Activated naive CD4-positive, alpha-beta T cell treated with anti-CD3 and anti-CD28 coated beads, Interleukin-2, amount 50 U/mL, for 16 hours (primary cell): ENCODE measurements around the gene GDPD3.
A peak's percentile ranks its signal among the peaks of the same experiment; 100 is the strongest.

Experiments used
- DNase-seq: peaks from one replicate; pipeline ENCODE4 v3.0.0-alpha.2; 2020

GDPD3 gene

GRCh38 chr16:30075503-30076275, 37.6 kb downstream of the GDPD3 start, which contains the start of gene PPP4C:
Gene PPP4C (plus strand): TSS chr16:30075994. CDS start chr16:30076378, 384 bp downstream.
- DNase-seq = peak; percentile 91

GRCh38 chr16:30070490-30070889, 42.8 kb downstream of the GDPD3 start:
- DNase-seq = no peak

- no peak for DNase-seq
These were observed 43.5 kb downstream of the GDPD3 start for GRCh38 chr16:30069611-30070462.

- DNase-seq = peak; percentile 67
These were observed 44.4 kb downstream of the GDPD3 start for GRCh38 chr16:30068750-30069610.

GRCh38 chr16:30068333-30068732, 45.0 kb downstream of the GDPD3 start:
- no peak for DNase-seq

GRCh38 chr16:30067584-30067916, 45.8 kb downstream of the GDPD3 start:
- no peak for DNase-seq

GRCh38 chr16:30066761-30067583, 46.4 kb downstream of the GDPD3 start:
- no peak for DNase-seq

- peak; percentile 51 for DNase-seq
These were observed 47.2 kb downstream of the GDPD3 start for GRCh38 chr16:30065943-30066760.

- DNase-seq = peak; percentile 96
These were observed 48.0 kb downstream of the GDPD3 start, which contains the start of gene ALDOA for GRCh38 chr16:30065102-30065942. Gene ALDOA (plus strand): TSS chr16:30065760. CDS start chr16:30066898, 1,138 bp downstream.

GRCh38 chr16:30064729-30065101, 48.6 kb downstream of the GDPD3 start:
- no peak for DNase-seq

GRCh38 chr16:30063893-30064728, 49.2 kb downstream of the GDPD3 start:
- peak; percentile 74 for DNase-seq

GRCh38 chr16:30063278-30063892, 50.0 kb downstream of the GDPD3 start:
- DNase-seq = no peak

- DNase-seq = no peak
These were observed 52.3 kb downstream of the GDPD3 start for GRCh38 chr16:30060836-30061554.

- DNase-seq = no peak
These were observed 53.0 kb downstream of the GDPD3 start for GRCh38 chr16:30060346-30060745.

- DNase-seq = peak; percentile 55
These were observed 58.3 kb downstream of the GDPD3 start for GRCh38 chr16:30054959-30055553.
